IPS-11a (cell line): ENCODE measurements around the gene CLIC1.

Source experiments
- H3K4me3 ChIP-seq: one replicate; pipeline ENCODE4 v1.5.1; 2013; ENCODE audit warnings: low read depth, low read length, control low read depth

The CLIC1 gene

DNA sequence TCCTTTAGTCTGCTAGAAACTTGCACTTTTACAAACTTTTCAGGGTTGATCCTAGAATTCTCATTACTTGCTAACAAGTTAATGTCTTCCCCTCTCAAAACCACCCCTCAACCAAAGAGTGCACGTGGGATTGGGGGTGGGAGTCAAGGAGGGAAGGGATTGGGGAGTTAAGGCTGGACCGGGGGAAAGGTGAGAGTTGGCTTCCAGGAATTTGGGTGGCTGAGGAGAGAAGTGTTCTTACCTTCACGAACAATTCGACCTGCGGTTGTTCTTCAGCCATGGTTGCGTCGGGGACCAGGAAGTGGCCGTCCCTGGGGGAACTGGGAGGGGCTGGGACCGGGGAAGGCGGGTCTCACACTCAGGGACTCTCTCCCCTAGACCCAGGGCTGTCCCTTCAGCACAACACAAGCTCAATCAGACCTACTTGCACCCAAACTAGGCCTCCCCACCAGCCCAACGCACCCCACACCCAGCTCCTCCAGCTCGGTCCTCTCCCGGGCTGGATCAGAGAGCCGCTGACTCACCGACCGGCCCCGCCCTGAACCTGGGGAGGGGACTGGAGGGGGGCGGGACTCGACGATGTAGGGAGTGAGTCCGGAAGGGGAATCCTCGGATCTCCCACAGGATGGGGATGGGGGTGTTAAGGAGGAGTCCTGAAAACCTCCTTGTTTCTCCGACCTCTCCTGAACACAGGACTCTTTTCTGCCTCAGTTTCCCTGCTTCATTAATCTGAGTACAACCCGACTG, at the start of gene CLIC1:
Gene CLIC1, minus strand, starts transcription at position 510 of the 747 bp plus-strand sequence. Its CDS starts 230 bp downstream, at position 280.
- H3K4me3 ChIP-seq = peak within 1 kb of the TSS; percentile 83

DNA sequence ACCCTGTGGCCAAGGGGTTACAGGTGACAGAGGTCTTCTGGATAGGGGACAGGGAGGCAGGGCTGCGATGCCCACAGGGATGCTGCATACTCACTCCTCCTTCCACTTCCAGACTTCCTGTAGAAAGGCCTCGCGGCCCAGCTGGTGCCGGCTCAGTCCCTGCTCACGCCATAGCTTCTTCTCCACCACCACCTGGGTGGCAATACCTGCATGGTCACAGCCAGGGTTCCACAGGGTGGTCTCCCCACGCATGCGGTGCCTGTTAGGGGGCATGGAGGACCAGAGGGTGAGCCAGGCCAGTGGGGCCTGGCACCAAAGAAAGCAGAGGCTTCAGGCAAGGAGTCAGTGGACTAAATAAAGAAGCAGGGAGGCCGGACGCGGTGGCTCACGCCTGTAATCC, 49.1 kb upstream of the CLIC1 start:
- H3K4me3 ChIP-seq = no peak overlapping the region

DNA sequence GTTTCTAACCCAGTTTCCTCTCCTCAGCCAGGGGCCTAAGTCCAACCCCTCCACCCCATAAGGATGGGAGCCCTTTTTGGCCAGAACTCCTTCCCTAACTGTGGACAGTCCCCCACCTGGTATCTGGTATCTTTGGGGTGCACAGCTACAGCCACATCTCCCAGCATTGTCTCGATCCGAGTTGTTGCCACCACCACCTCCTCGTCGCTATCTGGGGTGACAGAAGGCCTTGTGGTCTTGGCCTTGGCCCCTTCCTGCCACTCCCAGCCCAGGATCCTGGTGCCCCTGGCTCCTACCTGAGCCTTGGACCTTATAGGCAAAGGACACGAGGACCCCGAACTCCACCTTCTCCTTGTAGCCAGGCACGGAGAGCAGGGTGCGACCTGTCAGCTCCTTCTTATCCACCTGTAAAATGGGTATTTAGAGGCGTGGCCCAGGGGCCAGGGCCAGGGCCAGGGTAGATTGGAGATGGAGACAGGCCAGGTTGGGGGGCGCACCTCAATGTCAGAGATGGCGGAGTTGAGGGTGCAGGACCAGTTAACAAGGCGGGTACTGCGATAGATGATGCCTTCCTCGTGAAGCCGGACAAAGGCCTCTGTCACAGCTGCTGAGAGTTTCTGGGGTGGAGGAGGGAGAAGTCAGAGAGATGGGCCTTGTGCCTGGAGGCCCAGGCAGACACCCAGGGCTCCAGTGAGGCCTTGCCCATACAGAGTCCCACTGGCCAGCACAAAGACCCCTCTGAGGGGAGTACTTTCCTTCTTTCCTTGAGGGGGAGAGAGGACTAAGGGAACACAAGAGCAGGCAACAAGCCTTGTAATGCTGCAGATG, 48.0 kb upstream of the CLIC1 start:
- H3K4me3 ChIP-seq = no peak overlapping the region

DNA sequence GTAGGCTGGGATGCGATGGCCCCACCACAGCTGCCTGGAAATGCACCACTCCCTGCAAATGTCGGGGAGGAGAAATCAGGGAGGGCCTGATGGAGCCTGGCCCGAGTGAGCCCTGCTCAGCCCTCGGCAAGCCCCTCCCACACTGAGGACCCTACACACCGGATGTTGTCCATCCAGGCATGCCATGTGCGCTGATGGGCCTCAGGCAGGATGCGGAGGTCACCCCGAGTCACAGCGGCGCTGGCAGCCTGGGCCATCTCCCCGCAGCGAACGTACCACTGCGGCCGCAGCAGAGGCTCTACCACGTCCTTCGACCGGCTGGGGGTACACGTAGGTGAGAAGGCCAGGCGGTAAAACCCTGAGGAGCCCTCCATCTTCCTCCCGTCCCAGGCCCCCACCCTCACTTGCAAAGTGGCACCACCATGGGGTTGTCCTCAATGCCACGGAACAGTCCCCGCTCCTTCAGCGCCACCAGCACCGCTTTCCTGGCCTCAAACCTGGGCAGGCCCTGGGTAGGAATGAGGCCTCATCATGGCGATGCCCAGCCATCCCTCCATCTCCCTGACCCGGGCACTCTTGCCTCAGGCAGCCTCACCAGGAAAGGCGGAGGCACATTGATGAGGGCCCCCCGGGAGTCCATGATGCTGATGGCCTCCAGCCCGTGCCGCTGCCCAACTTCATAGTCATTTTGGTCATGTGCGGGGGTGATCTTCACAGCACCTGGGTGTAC, 46.0 kb upstream of the CLIC1 start:
- no peak overlapping the region for H3K4me3 ChIP-seq

DNA sequence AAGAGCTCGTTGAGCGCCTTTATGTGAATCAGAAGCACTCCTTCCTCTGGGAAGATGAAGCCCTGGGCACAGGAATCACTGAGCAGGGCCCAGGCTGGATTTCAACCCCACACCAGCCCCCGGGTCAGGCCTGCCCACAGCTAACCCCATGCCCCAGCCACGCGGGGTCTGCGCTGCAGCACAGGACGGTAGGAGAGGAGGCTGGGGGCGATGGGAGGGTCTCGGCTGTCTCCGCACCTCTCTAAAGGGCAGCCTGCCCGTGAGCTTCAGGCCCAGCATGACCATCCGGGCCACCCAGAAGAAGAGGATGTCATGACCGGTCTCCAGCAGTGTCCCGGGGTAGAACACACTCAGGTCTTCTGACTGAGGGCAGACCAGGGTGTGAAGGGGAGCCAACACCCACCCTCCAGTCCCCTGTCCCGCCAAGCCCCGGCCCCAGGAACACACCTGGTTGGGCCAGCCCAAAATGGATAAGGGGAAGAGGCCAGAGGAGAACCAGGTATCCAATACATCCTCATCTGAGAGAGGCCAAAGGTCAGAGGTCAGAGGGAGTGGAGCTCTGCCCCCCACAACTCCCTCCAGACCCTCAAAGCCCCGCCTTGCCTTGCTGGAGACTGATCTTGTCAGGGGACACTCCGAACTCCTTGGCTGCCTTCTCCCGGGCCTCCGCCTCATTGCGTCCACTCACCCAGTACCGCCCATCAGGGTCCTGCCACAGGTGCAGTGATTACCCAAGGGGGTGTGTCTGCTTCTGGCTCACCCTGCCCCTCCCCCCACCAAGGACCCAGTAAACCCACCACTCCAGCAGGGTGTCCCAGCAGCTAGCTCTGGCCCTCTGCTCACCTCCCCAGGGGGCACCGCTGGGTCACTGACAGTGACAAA, 45.2 kb upstream of the CLIC1 start:
- no peak overlapping the region for H3K4me3 ChIP-seq

DNA sequence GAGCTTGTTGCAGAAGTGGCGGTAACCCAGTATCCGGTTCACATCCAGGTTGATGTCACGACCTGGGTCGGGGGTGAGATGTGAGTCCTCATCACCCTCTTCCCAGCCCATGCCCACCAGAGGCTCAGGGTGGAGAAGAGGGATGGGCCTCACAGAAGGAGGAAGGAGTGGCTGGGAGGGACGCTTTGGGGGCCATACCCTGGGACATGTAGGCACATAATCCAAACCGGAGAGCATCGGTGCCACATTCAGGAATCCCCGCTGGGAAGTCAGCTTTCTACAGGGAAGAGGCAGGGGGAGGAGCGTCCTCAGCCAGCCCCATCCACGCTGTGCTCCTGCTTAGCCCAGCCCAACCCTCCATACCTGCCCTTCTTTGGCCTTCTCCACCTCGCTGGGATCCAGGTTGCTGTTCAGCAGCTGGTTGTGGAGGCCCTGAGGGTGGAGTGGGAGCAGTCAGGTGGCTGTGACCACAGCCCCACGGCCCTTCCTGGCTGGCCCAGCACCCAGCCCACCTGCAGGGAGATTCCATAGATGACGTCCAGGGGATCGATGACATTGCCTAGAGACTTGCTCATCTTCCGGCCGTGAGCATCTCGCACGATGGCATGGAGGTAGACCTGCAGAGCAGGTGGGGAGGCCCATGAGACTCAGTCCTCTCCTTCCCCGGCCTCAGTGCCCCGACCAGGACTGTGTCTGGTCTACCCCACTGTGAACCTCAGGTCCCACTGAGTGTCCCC, 44.3 kb upstream of the CLIC1 start:
- H3K4me3 ChIP-seq = no peak overlapping the region

DNA sequence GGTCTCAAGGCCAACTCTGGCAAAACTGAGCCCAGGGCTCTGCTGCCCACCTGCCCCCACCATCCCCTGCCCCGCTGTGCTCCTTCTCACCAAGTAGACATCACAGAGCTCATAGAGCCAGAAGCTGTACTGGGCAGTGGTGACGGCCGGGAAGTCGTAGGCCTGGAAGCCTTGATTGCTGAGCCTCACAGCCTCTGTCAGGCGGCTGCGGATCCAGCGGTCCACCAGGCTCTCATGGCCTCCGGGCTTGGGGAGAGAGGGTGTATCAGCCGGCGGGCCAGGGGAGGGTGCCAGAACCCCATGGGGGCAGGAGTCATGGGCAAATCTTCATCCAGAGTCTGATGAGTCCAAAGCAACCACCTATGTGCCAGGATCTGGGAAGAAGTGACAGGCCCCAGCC, 43.6 kb upstream of the CLIC1 start:
- no peak overlapping the region for H3K4me3 ChIP-seq

DNA sequence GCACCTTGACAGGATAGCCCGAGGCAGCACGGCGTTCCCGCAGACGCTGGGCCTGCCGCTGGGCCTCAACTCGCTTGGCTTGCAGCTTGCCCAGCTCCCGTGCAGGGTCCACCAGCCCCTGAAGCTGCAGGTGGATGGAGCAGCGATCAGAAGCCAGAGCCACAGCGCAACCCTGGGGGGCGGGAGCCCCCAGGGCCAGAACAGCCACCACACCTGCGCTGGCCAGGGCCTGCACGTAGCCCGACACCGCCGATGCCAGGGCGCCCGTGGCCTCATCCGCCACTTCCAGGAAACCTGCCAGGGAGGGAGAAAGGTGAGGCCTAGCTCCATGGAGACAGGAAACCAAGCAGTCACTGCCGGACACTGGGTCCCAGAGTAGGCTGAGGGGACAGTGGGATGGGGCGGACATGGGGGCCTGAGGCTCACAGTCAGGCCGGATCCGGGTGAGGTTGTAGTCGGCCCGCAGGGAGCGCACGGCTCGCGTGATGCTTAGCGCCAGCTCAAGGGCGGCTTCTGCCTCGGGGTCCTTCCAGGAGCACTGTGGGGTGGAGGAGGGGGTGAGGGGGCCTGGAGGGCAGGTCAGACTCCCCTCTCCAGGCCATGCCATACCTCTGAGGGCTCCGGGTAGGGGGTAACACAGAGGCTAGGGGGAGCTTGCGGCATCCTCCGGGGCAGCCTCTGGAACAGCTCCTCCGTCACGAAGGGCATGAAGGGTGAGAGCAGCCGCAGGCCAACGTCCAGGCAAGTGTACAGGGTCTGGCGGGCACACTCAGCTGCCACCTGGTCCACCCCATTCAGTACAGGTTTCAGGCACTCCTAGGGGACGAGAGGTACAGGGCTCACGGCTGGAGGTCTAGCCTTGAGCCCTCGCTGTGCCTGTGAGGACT, 42.9 kb upstream of the CLIC1 start:
- no peak overlapping the region for H3K4me3 ChIP-seq

DNA sequence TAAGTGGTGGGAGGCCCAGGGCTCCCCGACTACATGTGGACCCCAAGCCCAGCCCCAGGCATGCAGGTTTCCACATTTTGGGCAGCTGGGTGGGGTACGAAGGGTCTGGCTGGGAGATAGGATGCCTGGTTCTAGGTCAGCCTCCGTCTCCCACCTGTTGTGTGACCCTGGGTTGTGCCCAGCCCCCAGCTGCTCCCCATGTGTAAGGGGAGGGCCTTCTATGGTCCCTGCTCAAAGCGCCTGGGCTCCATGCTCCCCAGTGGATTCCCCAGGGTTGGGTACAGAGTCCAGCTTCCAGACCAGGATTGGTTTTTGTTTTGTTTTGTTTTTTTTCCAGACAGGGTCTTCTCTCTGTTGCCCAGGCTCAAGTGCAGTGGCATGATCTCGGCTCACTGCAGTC, 41.9 kb upstream of the CLIC1 start:
- H3K4me3 ChIP-seq = no peak overlapping the region

DNA sequence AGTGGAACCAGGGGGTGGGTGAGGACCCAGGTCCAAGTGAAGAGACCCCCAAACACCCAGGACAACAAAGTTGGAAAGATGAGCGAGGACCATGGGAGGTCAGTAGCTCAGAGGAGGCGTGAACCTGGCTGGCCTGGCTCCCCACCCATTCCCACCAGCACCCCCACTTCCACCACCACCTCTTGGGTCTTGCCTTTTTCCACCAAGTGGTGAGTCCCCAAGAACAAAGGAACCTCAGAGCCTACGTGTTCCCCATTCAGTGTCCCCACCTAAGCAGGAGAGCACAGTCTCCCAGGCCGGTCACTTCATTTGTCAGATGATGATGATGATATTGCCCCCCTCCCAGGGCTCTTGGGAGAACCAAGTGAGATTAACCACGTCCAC, 41.3 kb upstream of the CLIC1 start:
- H3K4me3 ChIP-seq = no peak overlapping the region

DNA sequence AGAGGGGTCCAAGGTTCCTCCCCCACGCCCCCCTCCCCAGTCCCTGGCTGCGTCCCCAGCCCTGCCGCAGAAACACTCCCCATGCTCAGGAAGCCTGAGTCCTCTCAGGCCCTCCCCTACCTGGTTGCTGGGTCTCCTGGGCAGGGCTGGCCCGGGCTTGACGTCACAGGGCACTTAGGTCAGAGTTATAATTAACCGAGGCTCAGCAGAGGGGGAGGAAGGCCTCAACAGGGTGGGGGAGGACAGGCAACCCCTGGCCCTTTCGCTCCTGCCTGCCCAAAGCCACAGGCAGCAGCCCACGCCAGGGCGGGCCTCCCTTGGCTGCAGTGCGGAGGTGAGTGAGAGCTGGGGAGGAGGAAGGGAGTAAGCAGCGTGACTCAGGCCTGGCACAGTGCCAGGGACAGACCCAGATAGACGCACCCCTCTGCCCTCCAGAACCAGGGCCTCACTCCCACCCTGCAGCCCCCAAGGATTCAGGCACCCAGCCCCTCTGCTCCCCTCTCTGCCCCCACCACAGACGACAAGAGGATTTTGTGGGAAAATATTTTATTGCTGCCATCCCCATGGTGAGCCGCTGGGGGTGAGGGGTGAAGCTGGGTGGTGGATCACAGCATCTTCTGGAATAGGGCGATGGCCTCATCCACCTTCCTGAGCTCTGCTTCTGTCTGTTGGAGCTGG, 40.8 kb upstream of the CLIC1 start, which contains the start of gene VWA7:
Gene VWA7, minus strand, starts transcription at position 340 of the 678 bp plus-strand sequence. CDS start 549 bp downstream, outside the sequence.
- no peak within 1 kb of the TSS for H3K4me3 ChIP-seq

DNA sequence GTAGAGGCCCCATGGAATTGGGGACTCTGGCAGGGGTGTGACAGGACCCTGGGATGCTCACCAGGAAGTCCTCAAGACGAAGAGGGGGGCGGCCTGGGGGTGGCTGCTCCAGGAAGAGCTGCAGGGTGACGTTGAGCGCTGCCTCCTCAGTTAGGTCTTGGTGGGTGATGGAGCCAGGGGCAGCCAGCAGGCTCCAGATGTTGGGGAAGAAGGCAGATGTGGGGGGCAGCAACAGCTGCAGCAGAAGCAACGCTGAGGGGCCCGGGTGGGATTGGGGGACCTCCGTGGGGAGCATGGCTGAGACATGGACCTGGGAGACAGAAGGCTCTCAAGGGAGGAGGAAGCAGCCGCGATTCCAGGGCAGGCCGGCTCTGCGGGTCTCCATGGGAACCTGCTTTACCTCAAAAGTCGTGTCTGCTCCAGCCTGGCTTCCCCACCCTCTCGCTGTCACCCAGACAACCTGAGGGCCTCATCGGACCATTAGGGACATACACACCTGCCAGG, 40.2 kb upstream of the CLIC1 start:
- H3K4me3 ChIP-seq = no peak overlapping the region

DNA sequence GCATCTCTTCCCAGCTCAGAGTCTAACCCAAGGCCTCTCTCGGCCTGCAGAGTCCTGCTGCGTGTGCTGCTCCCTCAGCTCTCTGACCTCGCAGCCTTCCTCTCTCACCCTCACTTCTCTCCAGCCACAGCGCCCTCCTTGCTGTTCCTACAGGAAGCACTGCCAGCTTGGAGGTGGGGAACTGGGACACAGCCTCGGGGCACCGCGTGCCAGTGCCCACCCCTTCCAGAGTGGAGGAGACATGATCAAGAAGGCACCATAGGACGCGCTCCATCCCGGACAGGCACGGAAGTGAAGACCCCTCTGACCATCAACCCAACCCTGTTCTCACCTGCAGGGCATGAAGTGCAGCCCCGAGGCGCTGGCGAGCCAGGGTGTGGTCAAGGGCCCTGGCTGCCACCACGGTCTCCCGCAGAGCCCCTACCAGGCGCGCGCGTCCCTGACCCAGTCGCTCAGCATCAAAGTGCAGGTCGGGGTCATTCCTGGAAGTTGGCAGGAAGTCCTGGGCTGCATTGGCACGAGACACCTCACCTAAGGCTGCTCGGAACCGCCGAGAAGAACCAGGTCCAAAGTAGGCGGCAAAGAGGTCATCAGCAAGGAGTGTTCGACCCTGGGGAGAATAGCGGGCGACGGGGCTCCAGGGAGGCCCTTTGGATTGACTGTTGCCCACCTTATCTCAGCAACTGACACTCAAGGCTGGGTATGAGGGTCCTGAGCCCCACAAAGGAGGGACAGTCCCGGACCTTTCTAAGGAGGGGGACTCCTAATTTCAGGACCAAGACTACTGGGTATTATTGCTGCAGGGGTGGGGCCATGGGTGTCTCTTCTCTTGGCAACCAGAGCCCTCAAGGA, 39.5 kb upstream of the CLIC1 start:
- H3K4me3 ChIP-seq = no peak overlapping the region

DNA sequence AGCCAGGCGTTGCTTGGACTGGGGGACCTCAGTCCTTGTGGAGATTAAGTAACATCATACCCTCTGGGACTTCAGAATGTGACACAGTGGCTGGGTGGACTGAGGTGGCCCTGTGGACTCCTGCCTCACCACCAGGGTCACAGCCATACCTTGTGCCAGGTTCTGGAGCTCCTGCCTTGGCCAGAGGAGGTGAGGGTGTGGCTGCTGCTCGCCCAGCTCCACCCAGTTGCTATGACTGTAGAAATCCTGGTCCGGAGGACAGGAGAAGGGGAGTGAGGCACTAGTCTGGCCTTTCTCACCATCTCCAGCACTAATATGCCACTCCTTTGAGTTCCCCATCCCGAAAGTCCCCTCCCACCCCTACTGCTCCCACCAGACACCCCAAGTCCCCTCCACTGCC, 38.9 kb upstream of the CLIC1 start:
- no peak overlapping the region for H3K4me3 ChIP-seq

DNA sequence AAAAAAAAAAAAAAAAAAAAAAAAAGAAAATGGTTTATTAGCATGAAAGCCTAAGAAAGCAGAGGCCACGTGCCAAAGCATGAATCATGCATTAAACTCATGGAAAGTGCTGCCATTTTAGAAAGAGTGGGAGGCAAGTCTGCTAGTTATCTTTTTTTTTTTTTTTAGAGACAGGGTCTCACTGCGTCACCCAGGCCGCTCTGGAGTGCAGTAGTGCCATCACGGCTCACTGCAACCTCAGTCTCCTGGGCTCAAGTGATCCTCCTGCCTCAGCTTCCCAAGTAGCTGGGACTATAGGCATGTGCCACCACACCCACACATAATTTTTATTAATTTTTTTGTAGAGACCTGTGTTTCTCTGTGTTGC, 35.6 kb upstream of the CLIC1 start:
- no peak overlapping the region for H3K4me3 ChIP-seq

DNA sequence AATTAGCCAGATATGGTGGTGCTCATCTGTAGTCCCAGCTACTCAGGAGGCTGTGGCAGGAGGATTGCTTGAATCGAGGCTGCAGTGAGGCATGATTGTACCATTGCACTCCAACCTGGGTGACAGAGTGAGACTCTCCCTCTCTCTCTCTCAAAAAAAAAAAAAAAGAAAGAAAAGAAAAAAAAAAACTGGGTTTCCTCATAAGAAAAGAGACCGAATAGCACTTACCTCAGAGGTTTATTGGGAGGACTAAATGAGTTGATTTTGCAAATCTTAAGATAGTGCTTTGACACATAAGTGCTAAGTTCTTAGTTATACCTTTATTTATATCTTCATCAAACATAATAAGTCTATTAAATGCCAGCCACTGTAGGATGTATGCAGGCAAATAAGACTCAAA, 34.5 kb upstream of the CLIC1 start:
- no peak overlapping the region for H3K4me3 ChIP-seq

DNA sequence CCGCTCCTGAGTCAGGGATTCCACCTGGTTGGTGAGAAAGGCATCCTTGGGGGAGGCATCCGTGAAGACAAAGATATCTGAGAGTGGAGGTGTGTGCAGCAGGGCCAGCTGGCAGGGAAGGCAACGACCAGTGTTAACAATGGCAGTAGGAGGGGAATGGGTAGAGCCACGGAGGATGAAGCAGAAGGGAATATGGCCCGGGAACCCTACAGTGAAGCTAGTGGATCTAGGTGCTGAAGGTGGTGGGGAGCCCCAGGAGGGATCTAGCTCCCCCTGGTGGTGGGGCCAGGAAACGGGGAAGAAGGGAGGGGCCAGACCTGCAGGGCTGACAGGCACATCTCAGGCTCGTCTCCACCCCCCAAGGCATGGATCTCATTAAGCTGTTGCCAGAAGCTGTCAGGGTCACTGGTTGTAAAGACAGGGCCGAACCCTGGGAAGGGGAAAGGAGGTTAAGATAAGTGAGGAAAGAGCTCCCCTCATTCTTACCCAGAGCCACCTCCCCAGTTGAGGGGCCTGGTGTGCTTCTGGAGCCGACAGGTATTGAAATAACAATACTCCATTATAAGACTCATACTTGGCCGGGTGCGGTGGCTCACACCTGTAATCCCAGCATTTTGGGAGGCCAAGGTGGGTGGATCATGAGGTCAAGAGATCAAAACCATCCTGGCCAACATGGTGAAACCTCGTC, 33.5 kb upstream of the CLIC1 start:
- no peak overlapping the region for H3K4me3 ChIP-seq
